NCI-H146 (cell line): ENCODE results near the gene ADAMTS12.

ENCODE experiments used
- DNase-seq: peaks from one replicate; lab custom pipeline; 2025; lab: John Stamatoyannopoulos, UW

ADAMTS12 gene

DNA sequence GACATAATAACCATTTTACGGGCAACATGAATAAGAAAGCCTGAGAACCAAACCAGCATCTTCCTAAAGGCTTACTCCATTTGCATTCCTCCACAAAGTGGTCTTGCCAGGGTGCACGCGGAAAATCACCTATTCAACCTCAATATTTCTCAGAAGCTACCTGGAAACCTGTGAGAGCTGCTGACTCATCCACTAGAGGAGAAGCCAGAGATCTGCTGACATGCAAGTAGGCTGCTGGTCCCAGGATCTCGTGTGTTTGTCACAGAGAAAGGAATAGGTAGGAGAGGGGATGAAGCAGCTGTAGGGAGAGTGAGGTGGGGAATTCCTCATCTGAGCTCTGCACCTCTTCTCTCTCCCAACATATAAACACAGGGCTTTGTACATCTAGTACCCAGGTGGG lies 138.1 kb downstream of the ADAMTS12 start:
- no peak for DNase-seq

DNA sequence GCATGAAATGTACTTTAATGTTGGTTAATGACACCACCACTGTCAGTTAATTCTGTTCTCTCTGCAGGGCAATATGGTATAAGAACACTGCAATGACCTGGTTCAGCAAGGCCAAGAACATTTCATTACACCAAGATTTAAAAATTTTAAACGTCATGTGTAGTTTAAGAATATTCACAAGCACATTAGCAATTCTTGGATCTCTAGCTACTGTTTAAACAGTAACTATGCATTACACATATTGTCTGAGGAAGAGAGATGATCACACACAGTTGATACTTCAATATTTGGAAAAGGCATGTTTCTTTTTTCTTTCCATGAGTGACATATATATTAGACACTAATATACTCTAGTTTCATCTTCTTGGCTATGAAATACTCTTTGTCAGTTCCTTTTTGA lies 143.0 kb downstream of the ADAMTS12 start:
- no peak for DNase-seq

DNA sequence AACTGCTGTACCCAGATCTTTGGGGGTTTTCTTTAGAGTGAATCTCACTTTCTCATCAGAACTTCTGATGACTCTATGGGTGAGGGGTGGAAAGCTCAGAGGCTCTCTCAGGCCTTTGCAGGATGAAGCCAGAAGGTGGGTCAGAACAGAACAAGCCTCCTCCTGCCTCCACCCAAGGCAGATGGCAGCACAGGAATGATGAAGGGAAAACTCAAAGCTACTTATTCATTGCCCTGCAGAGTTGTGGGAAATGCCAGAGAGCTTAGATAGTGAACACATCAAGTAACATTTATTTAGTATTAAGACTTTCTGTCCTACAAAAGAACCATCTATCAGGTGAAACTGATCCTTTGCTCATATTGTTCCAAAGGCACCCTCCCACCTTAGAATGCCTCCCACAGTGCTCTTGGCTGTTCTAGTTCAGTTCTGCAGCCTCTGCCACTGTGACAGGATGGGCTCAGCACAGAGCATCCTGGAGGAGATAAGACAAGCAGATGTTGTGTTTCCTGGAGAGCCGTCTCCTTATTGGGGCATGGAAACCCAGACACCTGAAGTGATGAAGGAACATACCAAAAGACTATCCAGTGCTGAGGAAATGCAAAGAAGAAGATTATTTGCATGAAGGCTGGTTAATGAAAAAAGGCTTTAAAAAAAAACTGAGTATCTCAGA lies 146.6 kb downstream of the ADAMTS12 start:
- no peak for DNase-seq

DNA sequence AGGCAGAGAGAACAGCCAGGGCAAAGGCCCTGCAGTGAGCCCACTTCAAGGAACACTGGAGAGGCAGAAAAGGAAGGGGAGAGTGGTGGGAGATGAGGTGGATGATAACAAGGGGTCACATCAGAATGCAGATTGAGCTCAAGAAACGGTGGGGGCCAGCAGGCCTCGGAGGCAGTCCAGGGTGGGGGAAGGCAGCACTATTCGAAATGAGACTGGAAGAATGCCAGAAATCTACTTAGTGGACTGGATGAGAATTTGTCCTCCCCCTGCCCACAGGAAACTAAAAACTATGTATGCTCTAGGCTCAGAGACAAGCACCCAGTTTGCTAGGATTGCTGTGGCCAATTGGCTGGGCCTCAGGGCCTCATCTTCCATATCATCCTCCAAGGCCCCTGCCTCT lies 148.7 kb downstream of the ADAMTS12 start:
- no peak for DNase-seq

DNA sequence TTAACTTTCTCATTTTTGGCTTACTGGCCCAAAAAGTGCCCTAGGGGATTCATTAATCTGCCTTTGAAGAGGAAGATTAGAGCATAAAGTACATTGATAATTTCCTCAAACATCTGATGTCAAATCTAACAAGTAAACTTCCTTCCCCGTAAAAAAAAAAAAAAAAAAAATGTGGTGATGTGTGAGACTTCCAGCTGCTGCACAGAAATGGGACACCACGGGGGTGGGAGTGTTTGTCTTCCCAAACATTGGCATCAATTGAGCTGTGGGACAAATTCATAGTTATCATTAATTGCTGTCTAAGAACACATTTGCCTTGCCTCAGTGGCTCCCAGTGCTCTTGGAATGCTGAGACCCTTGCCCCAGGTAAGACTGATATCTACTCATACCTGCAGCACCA lies 149.6 kb downstream of the ADAMTS12 start:
- DNase-seq, result no peak

DNA sequence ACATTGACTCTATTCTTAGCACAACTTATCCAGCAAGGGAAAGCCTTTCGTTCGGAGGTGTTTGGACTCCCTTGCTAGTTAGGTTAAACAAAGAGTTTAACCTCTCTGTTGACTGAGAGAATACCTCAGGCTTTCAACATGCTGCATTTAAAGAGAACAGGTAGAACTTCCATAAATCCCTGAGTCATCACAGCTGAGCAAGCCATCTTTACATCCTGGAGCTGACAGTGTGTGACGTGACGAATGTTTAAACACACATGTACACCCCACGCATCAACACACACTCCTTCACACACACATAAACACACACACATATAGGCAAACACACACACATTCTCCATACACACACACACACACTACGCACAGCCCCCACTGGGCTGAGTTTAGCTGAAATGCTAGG lies 152.8 kb downstream of the ADAMTS12 start:
- no peak for DNase-seq

DNA sequence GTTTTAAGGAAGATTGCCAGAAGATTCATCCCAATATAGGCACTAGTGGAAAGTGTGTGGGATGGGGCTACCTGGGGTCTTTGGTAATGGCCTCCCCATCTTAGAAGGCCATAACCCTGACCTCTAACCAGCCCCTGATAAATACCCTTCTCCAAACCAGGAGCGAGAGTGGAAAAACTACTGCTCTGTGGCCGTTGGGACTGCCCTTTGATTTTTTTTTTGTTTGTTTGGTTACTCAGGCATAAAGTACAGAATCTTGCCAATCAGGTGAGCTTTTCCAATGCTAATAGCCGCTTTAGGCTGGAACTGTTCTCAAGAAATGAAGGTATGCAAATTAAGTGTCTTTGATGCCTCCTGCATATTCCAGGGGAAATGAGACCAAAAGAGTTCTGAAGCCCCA lies 153.7 kb downstream of the ADAMTS12 start:
- no peak for DNase-seq

DNA sequence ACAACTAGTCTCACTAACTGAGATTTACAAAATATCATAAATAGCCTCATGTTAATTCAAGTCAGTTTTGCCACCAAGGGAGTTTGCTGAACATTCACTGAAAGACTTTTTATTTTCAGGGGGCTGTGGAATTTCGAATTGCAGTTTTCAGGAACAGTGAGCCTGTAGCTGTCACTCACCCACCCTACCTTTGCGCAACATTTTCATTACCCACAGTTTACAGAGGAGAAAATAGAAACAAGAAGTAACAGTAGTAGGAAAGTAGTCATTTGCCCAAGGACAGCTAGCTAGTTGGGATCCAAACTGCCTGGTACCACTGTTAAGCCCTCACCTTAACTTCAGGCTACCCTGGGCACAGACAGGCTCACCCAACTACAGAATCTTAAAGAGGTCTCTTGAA lies 154.1 kb downstream of the ADAMTS12 start:
- DNase-seq, result no peak

DNA sequence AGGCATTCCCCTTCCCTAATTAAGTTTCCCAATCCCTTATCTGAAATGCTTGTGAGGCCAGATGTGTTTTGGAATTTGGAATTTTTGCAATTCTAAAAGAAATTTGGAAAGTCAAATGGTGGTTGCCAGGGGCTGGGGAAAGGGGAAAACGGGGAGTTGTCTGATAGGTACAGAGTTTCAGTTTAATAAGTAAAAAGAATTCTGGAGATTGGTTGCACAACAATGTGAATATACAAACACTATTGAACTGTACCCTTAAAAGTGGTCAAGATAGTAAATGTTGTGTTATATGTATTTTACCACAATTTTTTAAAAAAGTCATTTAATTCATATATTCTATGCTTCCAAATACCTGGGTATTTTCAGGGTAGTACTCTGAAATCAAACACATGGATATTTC lies 154.5 kb downstream of the ADAMTS12 start:
- no peak for DNase-seq

DNA sequence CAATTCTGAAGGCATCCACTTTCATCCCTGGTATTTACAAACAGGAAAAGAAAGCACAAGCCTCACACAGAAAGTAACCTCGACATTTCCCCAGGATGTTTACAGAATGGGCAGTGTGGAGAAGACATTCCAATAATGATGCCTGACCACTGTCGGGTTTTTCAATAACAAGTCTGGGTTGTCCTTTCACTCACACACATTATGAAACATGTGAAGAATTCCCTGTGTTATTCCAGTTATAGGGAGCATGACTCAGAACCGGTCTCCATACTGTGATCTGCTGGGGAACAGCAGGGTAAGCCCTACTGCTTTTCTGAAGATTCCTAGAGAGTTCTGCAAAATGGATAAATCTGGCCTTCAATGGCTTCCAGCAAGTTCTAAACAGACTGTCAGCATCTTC lies 155.3 kb downstream of the ADAMTS12 start:
- DNase-seq, result no peak

DNA sequence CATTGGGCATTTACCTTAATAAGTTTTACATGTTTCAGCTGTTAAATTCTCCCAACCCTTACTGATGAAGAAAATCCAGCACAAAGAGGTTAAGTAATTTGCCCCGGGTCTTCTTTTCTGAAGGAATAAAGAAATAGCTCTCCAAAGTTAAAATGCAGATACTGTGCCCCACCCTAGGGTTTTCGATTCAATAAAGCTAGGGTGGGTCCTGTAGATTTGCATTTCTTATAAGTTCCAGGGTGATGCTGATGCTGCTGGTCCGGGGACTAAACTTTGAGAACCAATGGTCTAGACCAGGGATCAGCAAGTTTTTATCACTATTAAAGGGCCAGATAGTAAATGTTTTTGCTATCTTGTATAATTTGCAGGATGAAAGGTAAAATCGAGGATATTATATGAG lies 156.7 kb downstream of the ADAMTS12 start:
- DNase-seq, result no peak

DNA sequence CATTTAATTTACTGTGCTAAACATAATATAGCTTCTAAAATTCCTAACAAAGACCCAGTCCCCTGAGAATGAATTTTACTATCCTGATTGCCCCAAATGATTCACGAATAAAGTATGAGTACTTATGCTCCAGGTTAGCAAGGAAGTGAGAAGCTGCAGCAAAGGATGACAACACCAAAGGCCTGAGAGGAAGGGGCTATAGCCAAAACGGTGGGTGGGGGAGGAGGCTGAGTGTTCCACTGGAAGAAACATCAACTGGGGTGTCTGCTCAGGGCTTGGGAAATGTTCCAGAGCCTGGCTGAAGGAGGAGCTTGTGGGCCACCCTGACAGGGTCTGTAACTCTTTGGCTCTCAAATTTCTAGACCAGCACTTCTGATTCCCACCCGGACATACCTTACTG lies 157.3 kb downstream of the ADAMTS12 start:
- DNase-seq, result no peak

DNA sequence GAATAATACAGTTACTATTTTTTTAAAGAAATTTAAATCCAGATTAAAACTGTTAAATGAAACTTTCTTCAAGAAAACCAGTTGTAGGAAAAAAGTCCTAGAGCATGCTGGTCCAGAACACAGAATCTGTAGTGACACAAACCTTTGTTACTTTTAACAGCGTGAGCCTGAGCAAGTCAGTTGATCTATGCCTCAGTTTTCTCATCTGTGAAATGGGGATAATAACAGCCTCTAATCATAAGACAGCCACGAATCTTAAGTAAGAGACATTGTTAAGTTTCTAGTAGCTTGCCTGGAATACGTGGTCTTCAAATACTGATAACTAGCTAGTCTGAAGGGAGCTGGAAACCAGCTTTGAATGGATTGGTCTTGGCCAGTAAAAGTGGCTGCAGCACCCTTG lies 158.6 kb downstream of the ADAMTS12 start:
- no peak for DNase-seq

DNA sequence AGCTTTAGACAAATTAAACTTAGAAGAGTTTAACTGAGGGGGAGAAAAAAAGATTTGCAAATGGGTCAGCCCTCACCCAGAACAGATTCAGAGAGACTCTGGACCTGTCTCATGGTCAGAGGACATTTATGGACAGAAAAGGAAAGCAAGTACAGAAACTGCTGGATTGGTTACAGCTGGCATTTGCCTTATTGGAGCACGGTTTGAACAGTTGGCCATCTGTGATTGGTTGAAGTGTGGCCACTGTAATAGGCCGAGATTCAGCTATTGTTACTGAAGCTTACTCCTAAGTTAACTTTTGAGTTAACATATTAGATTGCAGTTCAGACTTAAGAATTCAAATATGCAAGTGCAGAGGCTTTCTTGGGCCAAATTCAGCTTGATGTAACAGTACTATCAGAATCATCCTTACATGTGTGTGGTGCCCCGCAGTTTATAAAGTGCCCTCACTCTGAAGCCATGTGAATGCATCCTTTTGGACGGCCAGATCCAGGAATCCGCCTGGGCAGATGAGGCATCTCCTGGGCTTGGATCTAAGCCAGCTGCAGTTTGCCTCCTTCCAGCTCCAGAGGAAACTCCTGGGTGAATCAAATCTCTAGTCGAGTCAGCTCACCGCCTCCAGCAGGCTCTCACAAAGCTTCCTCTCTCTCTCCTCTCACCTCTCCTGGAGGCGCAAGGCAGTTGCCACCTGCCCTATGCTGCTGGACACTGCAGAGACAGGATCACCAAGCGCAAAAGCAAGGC lies 165.2 kb downstream of the ADAMTS12 start:
- no peak for DNase-seq

DNA sequence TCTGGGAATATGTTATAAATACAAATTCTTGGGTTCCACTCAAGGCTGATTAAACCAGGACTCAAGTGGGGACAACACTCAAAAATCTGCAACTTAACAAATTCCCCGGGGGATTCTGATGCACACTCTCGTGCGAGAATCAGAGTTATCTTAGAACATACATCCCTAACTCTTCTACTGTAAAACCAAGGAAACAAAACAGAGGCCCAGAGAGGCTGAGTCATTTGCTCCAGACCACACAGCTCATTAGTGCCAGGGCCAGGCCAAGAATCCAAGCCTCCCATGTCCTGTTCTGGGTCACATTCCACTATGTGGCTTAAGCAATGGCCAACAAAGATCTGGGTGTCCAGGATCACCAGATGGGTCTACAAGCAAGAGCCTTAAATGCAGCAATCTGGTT lies 166.0 kb downstream of the ADAMTS12 start:
- DNase-seq, result no peak

DNA sequence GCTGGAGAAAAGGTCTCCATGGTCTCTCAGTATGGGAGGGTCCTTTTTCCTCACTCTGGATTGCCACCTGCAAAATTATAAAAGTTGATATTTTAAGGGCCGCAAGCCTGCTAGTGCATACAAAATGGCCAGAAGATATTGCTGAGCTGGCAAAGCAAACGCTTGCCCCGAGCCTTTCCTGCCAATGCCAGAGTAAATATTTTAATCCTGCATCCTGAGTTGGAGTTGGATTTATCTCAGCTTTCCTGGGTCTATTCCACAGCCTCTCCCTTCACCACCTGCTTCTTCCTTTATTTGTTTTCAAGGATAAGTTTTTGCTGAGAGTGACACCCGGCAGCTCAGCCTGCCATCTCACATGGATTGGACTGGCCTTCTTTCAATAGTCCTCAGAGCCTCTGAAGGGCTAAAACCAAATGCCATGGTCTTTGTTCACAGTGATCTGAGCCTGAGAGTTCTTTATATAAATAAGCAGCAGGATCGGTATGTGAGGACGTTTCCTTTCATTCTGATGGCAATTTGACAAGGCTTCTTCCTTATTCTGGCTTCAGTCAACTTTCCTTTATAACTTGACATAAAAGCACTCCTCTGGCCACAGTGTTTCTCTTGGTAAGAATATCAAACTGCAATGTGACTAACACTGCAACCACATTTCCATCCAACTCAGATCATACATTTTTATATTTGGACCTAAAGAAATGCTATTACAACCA lies 170.1 kb downstream of the ADAMTS12 start:
- no peak for DNase-seq

DNA sequence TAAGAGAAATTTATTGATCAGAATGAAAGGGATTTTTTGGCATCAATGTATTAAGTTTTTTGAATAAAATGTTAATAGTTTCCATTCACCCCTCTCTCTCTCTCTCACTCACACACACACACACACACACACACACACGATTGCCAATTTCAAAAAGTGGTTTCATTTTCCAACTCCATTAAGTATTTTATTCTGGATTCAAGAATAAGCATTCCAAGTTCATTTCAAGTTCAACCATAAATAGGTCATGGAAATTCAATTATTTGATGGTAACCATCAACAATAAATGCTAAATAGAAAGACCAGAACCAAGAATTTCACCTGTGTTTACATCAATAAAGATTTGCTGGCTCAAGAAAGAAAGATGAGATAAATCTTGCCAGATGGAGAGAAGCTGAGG lies 171.6 kb downstream of the ADAMTS12 start:
- DNase-seq, result no peak

DNA sequence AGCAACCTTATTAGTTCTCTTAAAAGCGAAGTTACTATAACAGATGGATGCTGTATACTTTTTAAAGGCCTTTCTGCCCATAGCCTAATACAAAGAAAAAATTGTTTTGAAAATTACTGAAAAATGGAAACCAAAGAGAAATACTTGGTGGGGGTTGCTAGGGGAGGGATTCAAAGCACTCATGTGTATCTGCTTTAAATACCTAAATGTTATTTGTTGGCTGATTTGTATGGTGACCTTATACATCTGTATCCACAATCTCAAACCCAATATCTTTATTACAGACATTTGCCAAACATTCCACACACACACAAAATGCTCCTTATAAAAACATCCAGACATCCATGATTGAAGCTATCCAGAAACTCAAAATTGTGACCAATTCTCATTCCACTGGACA lies 172.0 kb downstream of the ADAMTS12 start:
- no peak for DNase-seq

DNA sequence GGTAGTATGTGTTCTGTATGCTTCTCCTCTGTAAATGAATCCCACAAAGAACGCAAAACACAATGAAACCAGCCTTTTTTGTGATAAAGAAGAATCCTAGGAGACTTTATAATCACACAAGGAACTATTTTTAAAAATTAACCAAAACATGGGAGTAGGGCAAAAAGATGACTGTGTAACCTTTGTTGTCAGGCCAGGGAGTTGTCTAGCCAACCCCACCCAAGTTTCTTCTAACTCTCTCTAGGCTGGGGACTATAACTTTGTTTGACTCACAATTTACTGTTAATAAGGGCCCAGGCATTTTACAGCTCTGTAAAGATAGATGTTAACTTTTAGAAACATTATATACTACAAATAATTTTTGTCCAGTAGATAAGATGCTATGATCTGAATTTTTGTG lies 176.1 kb downstream of the ADAMTS12 start:
- no peak for DNase-seq

DNA sequence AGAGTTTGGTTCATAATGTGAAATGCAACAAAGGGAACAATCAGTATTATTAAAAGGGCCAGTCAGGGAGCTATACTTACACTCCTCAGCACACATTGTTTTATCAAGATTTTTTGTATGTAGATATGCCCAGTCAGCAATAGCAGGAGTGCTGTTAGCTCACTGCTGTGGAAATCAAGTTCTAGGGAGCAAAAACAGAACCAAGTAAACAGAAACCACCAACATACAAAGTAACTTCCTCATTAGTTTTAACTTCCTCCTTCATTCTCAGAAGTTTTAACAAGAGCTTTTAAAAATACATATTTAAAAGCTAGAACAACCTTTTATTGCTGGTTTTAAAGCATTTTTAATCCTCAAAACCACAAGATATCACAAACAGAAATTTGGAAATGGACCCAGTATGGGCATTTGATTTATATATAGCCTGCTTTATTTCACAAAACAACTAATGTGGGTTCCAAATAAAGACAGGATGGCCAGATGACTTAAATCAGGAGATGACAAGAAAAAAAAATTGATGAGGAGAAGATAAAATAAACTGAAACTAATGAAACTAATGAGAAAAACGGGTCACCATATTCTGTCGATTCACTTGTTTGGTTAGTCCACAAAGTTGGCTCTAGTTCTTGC lies 178.5 kb downstream of the ADAMTS12 start:
- no peak for DNase-seq

DNA sequence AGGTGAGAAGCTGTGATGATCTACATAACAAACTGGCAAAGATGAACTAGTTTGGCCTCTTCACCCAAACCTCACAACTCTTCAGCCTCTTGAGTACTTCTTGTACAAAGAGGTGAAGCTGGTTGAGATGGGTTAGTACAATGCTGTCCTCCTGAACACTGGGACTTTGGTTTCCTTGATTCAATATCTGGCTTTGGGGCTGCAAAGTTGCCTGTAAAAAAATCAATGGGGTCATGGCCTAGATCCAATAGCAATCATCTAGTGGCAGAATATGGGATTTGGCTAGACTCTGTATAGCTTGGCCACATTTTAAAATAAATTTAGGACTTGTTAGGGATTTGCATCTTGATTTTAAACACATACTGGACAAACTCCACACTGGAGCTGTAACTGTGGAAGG lies 179.1 kb downstream of the ADAMTS12 start:
- no peak for DNase-seq

DNA sequence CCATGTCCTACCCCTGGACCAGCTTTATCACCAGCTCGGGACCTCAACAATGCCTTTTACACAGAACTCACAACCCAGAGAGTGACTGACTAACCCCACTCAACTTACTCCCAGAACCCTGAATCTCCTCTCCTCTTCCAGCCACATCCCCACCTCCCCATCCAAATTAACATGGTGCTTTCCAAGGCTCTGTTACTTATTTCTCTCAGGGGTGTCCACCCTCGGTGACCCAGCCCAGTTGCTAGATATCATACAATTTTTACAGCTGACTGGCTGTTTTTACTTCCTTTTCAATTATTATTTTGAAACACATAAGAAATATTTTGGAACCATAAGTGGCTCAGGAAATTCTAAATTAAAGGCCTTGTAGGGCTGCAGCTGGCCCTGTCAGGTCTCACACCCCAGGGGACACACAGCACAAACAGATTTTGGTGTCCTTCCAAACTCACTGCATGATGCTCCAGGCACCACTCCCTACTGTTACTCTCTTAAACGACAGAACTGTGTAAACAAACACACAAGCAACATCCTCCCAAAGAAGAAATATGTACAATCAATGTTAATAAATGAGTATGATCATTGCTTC lies 180.6 kb downstream of the ADAMTS12 start:
- DNase-seq, result no peak

DNA sequence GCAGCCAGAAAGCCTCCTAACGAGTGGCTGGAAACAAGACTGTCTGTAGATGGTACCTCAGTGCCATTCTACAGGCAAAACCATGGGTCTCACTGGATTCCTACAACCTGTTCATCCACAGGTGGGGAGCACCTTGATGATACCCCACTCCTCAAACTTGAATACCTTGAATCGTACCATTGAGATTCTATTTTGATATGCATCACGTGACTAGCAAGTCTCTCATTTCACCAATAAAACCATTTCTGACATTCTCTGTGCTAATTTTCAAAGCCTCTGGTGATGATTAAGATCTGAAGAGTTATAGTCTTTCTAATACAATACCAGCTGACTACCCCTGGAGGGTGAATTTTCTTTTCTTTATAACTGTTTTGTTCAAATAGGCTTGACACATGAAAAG lies 188.9 kb downstream of the ADAMTS12 start:
- no peak for DNase-seq
